ENCODE data around the gene P2RX3. TPM values are rescaled to one million over a fixed set of nuclear protein-coding genes. Genes with fewer than 3 reads are reported as not detected.

The P2RX3 gene
- polyA plus RNA-seq, 1 experiment: not detected

DNA sequence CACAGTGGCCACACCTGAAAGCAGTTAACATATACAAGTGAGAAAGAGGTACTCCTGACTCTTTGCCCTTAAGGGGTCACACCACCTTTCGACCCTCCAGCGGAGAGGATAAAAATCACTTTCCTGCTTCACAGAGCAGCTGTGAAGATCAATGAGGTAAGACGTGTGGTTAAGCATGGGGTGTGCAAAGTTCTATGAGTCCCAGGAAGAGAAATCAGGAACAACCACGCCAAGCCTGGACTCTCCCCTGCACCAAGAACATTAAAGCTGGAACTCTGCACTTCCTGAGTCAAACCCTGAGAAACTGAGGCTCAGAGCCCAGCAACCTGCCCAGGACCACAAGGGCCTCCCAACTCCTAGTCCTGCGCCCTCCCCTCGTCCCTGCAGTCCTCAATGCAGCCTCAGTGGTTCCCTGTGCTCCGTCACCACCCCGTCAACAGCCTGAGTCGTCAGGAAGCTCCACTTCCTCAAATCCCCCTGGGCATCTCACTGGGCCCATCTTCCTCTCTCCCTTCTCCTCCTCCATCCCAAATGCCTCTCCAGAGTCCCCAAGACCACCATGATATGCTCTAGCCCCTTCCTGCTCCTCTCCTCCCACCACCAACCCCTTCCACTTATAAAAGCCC lies 31.1 kb upstream of the P2RX3 start:
- TF ChIP-seq, protein P1, sequence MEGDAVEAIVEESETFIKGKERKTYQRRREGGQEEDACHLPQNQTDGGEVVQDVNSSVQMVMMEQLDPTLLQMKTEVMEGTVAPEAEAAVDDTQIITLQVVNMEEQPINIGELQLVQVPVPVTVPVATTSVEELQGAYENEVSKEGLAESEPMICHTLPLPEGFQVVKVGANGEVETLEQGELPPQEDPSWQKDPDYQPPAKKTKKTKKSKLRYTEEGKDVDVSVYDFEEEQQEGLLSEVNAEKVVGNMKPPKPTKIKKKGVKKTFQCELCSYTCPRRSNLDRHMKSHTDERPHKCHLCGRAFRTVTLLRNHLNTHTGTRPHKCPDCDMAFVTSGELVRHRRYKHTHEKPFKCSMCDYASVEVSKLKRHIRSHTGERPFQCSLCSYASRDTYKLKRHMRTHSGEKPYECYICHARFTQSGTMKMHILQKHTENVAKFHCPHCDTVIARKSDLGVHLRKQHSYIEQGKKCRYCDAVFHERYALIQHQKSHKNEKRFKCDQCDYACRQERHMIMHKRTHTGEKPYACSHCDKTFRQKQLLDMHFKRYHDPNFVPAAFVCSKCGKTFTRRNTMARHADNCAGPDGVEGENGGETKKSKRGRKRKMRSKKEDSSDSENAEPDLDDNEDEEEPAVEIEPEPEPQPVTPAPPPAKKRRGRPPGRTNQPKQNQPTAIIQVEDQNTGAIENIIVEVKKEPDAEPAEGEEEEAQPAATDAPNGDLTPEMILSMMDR (IDR thresholded peaks at IDR 0.05; ENCODE audit: low read depth, low read length): no peak
- POLR2A ChIA-PET: interaction anchor here (1.3 kb wide), 1 partner anchor 12 kb away, joined by 3 read pairs; no protein-coding TSS in a partner anchor
- Histone ChIP-seq H3K27ac (ENCODE audit: low read depth, low read length) (no peak overlapping the region), H3K9me3 (ENCODE audit: control insufficient read depth, insufficient read depth, low read length) (no peaks in the 10 kb centered on the region; the same call in 1 of the 2 replicates), H3K4me3 (ENCODE audit: low read depth, low read length) (no peak overlapping the region), H3K27me3 (ENCODE audit: control insufficient read depth, insufficient read depth, low read length) (no peaks in the 10 kb centered on the region)
- no peak for DNase-seq (ENCODE audit: low read depth, low spot score)
- CTCF ChIA-PET: no interaction called here

DNA sequence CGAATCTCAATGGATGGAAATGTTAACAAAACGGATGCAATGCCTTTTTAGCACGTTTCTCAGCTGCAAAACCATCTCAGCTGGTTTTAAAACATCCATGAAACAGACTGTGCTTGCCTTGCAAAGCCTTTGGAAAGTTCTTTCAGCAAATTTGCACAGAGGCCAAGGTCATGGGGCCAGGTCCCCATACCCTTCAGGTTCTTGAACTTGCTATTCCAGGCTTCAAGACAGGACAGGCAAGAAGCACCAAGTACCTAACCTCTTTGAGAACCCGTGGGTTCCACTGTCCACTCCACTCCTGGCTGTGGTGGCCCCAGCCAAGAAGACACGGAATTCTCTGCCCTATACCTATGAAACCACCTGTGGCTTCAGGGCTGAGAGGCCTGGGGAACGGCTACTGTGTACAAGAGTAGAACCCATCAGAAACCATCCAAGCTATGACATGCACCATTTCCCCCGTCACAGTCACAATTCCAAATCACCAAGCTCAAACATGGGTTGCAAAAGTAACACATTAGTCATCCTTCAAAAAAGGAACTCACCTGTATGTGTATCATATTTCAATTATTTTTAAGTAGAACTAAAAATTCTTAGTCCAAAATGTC lies 30.4 kb upstream of the P2RX3 start:
- POLR2A ChIA-PET: interaction anchor here (1.0 to 1.3 kb wide), 2 partner anchors 12 to 13 kb away, joined by 3 read pairs; no protein-coding TSS in a partner anchor
- CTCF ChIA-PET: no interaction called here
- Histone ChIP-seq H3K27me3 (ENCODE audit: control insufficient read depth, insufficient read depth, low read length) (no peaks in the 10 kb centered on the region), H3K4me3 (ENCODE audit: low read depth, low read length) (no peak overlapping the region), H3K27ac (ENCODE audit: low read depth, low read length) (no peak overlapping the region), H3K9me3 (ENCODE audit: control insufficient read depth, insufficient read depth, low read length) (no peaks in the 10 kb centered on the region)
- TF ChIP-seq, protein P1 (IDR thresholded peaks at IDR 0.05; ENCODE audit: low read depth, low read length): no peak
- no peak for DNase-seq (ENCODE audit: low read depth, low spot score)

DNA sequence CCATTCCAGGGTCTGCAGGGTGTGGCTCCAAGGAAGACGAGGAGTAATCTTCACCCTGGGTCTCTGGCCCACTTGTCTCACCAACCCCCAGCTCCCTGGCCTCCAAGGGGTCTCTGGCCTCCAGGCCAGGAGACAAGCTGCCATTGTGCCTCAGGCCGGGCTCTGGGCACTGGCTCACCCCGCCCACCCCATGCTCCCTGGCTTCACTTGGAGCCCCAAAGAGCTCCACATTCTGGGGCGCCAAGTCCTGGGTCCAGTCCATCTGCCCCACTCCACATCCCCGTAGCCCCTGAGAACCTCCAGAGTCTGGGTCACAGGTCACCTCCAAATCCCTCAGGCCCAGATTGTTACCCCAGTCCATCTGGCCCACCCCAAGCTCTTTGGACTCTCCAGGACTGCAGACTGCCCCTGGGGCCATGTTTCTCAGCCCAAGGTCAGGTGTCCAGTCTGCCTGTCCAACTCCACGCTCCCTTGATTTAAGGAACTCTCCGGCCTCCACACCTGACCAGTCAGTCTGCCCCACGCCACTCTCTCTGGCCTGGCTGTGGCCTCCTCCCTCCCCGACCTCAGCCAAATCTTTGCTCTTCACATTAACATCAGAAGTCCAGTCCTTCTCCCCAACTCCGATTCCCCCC lies 29.6 kb upstream of the P2RX3 start:
- TF ChIP-seq, protein P1 (IDR thresholded peaks at IDR 0.05; ENCODE audit: low read depth, low read length): no peak
- Histone ChIP-seq H3K4me3 (ENCODE audit: low read depth, low read length) (no peak overlapping the region), H3K9me3 (ENCODE audit: control insufficient read depth, insufficient read depth, low read length) (no peaks in the 10 kb centered on the region), H3K27ac (ENCODE audit: low read depth, low read length) (no peak overlapping the region), H3K27me3 (ENCODE audit: control insufficient read depth, insufficient read depth, low read length) (no peaks in the 10 kb centered on the region)
- no peak for DNase-seq (ENCODE audit: low read depth, low spot score)
- CTCF ChIA-PET: interaction anchor here (0.6 to 1.6 kb wide), 3 partner anchors 11 to 468 kb away, joined by 4 to 8 read pairs (median 5); no protein-coding TSS in a partner anchor
- POLR2A ChIA-PET: interaction anchor here (1.0 kb wide), 1 partner anchor 12 kb away, joined by 3 read pairs; no protein-coding TSS in a partner anchor

DNA sequence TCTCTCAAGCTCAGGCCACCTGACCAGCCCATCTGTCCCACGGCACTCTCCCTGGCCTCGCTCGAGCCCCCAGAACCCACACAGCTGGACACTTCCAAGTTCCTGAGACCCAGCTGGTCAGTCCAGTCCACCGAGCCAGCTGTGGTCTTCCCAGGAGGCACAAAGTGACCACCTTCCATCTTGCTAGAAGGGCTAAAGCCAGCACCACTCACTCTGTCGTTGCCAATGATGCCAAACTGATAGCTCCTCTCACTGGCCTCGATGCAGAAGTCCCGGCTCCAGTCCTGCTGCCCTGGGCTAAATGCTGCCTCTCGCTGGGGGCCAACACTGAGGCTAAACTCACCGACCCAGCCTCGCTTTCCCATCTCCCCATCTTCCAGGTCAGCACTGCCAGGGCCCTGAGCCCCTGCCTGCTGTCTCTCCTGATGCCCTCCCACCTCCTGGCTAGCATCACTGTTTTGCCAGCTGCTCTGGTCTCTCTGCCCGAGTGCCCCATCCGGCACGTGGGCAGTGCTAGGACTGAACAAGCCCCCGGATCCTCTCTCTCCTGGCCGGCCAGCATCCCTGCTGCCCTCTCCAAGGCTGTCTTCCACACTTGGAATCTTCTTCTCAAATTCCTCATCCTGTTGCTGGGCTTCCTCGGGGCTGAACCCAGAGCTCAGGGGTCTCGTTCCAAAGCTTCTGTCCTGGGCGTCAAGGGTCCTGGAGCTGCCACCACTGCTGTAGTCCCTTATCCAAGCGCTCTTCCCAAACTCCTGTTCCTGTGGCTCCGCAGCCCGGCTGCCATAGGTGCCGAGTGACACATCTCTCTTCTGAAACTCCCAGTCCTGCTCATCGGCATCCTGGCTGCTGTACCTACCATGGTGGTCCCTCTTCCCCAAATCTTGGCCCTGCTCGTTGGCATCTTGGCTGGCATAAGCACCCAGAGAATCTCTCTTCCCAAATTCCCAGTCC lies 28.8 kb upstream of the P2RX3 start:
- Histone ChIP-seq H3K4me3 (ENCODE audit: low read depth, low read length) (no peak overlapping the region), H3K27me3 (ENCODE audit: control insufficient read depth, insufficient read depth, low read length) (no peaks in the 10 kb centered on the region), H3K27ac (ENCODE audit: low read depth, low read length) (no peak overlapping the region), H3K9me3 (ENCODE audit: control insufficient read depth, insufficient read depth, low read length) (no peaks in the 10 kb centered on the region)
- TF ChIP-seq, protein P1 (IDR thresholded peaks at IDR 0.05; ENCODE audit: low read depth, low read length): no peak
- CTCF ChIA-PET: interaction anchor here (1.0 to 1.6 kb wide), 3 partner anchors 9 to 469 kb away, joined by 3 to 8 read pairs (median 4); no protein-coding TSS in a partner anchor
- DNase-seq (ENCODE audit: low read depth, low spot score): no peak
- POLR2A ChIA-PET: no interaction called here
